ENCODE results near the gene ZKSCAN2.

DNA sequence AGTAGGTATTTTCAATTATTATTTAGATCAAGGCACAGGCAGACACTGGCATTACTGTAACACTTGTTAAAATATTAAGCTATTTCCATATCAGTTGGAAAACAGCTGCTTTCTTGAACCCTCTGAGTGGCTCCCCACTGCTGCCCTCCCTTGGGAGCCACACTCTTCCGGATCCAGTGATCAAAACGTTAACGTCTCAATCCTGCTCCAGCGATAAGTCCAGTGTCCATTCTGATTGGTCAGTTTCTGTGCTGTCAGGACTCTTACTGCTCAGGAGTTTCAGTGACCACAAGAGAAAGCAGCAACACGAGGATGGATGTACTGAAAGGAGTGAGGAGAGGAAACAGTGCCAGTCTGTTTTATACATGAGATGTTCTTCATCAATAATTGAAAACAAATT is 13.8 kb upstream of the ZKSCAN2 start:
- TF ChIP-seq, protein P1, sequence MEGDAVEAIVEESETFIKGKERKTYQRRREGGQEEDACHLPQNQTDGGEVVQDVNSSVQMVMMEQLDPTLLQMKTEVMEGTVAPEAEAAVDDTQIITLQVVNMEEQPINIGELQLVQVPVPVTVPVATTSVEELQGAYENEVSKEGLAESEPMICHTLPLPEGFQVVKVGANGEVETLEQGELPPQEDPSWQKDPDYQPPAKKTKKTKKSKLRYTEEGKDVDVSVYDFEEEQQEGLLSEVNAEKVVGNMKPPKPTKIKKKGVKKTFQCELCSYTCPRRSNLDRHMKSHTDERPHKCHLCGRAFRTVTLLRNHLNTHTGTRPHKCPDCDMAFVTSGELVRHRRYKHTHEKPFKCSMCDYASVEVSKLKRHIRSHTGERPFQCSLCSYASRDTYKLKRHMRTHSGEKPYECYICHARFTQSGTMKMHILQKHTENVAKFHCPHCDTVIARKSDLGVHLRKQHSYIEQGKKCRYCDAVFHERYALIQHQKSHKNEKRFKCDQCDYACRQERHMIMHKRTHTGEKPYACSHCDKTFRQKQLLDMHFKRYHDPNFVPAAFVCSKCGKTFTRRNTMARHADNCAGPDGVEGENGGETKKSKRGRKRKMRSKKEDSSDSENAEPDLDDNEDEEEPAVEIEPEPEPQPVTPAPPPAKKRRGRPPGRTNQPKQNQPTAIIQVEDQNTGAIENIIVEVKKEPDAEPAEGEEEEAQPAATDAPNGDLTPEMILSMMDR (IDR thresholded peaks at IDR 0.05): no peak
- no peak for TF ChIP-seq POLR2A (IDR thresholded peaks at IDR 0.05)
- no peak for TF ChIP-seq POLR2AphosphoS5 (IDR thresholded peaks at IDR 0.05)

Measured in breast epithelium (tissue), 3 donors.